Heart right ventricle (tissue), 16 donors: ENCODE results near the gene RNF44. TPM values are rescaled to one million over a fixed set of nuclear protein-coding genes. Genes with fewer than 3 reads are reported as not detected.

Experiments
- ATAC-seq, 8 donors: fragments of 200-7000 bp; cut with Tn5 transposase; one replicate each; pipeline ENCODE4 v1.9.1; 2020; ENCODE audit warnings: mild to moderate bottlenecking in 8 of 8, moderate library complexity in 8 of 8, moderate number of reproducible peaks in 1 of 8
- DNase-seq, 2 donors: peaks; one replicate each; pipeline ENCODE4 v3.0.0-alpha.2; 2020
- H3K27ac ChIP-seq, 10 donors: fragments of 200-600 bp; sonication (generic) in 2 of 10; one replicate each; pipeline versions ENCODE4 v1.5.0 to v1.8.0; 2020 to 2022; ENCODE audit warnings: mild to moderate bottlenecking in 3 of 10
- H3K27me3 ChIP-seq, 7 donors: fragments of 200-600 bp; one replicate each; pipeline ENCODE4 v1.8.0; 2021 to 2022; ENCODE audit warnings: mild to moderate bottlenecking in 2 of 7
- H3K36me3 ChIP-seq, 9 donors: fragments of 200-600 bp; sonication (generic) in 1 of 9; one replicate each; pipeline versions ENCODE4 v1.5.0 to v1.8.0; 2020 to 2022; ENCODE audit warnings: mild to moderate bottlenecking in 2 of 9
- H3K4me1 ChIP-seq, 9 donors: fragments of 200-600 bp; sonication (generic) in 1 of 9; one replicate each; pipeline versions ENCODE4 v1.5.0 to v1.8.0; 2020 to 2022; ENCODE audit warnings: mild to moderate bottlenecking in 4 of 9
- H3K4me3 ChIP-seq, 10 donors: fragments of 200-600 bp; sonication (generic) in 2 of 10; one replicate each; pipeline versions ENCODE4 v1.5.0 to v1.8.0; 2020 to 2022; ENCODE audit warnings: mild to moderate bottlenecking in 7 of 10, moderate library complexity in 2 of 10
- H3K9me3 ChIP-seq, 11 donors: fragments of 200-600 bp in 10 of 11; sonication (generic) in 2 of 11; one replicate each; pipeline versions ENCODE4 v1.5.0 to v1.8.0; 2013 to 2022; ENCODE audit warnings: mild to moderate bottlenecking in 2 of 11, control low read depth in 1 of 11, moderate library complexity in 1 of 11
- WGBS, 2 donors: extraction: QIAGEN DNeasy Blood & Tissue Kit; methylation state at CpG; one replicate each; pipeline ENCODE4 v1.1.7; 2013; ENCODE audit warnings: inconsistent platforms in 1 of 2; 5-methylcytosine and 5-hydroxymethylcytosine counted together
- intact Hi-C, 10 donors: fragments of 100-400 bp; cut with DNase I; formaldehyde crosslinking; loops; one replicate each; pipeline versions ENCODE4 v1.11.1 to v1.14.2; 2022
- polyA plus RNA-seq, 2 donors: library from polyadenylated mRNA; stranded (reverse); fragments of 200-250 nt; gene quantifications; one replicate each; pipeline ENCODE4 v1.2.3, GENCODE V29; 2013
- total RNA-seq, 10 donors: library from RNA; stranded (reverse); fragmentation: NEBNext Ultra II Directional in 3 of 10; extraction: Animal tissue kit (Norgen Biotek cat#: 25700) in 3 of 10; gene quantifications; one replicate each; pipeline versions ENCODE4 v1.2.1 to v1.2.4, GENCODE V29; 2021 to 2023
- TF ChIP-seq, protein P1 (sequence below), 9 donors: fragments of 200-600 bp; sonication (generic) in 2 of 9; IDR thresholded peaks; one replicate each; pipeline versions ENCODE4 v1.5.0 to v1.8.0; 2021 to 2022; ENCODE audit warnings: antibody characterized with exemption in 9 of 9, mild to moderate bottlenecking in 5 of 9, moderate library complexity in 1 of 9
- donor health status: Arrhythmogenic right ventricular cardiomyopathy.
- donor health status: ischemic (EF 13 %, LVEDD 7.1; RV severe dilation, severe dysfunction).
- donor health status: healthy with polysubstance abuse.
- donor health status: DM: no; HTN: yes; CAD: no.
- donor health status: DM: no; HTN: no; CAD: no.
- donor health status: ischemic (EF 25% LVEDD 6.9; RV normal size, moderate dysfunction).
- donor health status: ischemic (EF 25% LVEDD 5.7; RV mildly dilated, moderate dysfunction).
- donor health status: healthy.
- donor health status: DM: yes; HTN: yes; CAD: no.
- donor health status: Ischemic cardiomyopathy.
- donor health status: ischemic (EF 35%, LVEDD 5.7; RV mildly dilated, moderate dysfunction).
- donor health status: nonischemic (EF 11% LVEDD 7.7; RV severe dilation, severe dysfunction).
- donor health status: DM: yes; HTN: yes; CAD: no.
- donor health status: PGD.
- donor health status: ischemic (EF 29% LVEDD 5.4; RV normal size, mild dysfunction).
- donor health status: nonischemic (EF 23%, LVEDD 6.1; RV moderate dilation, normal function).

The RNF44 gene
- total and polyA plus RNA-seq, 12 donors: 7.9 to 31.1 (median 21.5) TPM

GRCh38 chr5:176492431-176492830 is 44.8 kb downstream of the RNF44 start:
- no peak overlapping the region for H3K4me3 ChIP-seq
- H3K27ac ChIP-seq: no peak overlapping the region
- no peaks in the 10 kb centered on the region for H3K27me3 ChIP-seq
- TF ChIP-seq, protein P1, sequence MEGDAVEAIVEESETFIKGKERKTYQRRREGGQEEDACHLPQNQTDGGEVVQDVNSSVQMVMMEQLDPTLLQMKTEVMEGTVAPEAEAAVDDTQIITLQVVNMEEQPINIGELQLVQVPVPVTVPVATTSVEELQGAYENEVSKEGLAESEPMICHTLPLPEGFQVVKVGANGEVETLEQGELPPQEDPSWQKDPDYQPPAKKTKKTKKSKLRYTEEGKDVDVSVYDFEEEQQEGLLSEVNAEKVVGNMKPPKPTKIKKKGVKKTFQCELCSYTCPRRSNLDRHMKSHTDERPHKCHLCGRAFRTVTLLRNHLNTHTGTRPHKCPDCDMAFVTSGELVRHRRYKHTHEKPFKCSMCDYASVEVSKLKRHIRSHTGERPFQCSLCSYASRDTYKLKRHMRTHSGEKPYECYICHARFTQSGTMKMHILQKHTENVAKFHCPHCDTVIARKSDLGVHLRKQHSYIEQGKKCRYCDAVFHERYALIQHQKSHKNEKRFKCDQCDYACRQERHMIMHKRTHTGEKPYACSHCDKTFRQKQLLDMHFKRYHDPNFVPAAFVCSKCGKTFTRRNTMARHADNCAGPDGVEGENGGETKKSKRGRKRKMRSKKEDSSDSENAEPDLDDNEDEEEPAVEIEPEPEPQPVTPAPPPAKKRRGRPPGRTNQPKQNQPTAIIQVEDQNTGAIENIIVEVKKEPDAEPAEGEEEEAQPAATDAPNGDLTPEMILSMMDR (IDR thresholded peaks at IDR 0.05): no peak
- H3K9me3 ChIP-seq: no peaks in the 10 kb centered on the region
- WGBS, 2 donors: 30 to 31% methylated on average over 3 of the region's 3 CpGs
- DNase-seq (no peak), ATAC-seq (no peak)
- H3K4me1 ChIP-seq: peaks cover 0 to 5% (median 0%) of the 10 kb centered on the region in 9 donors
- H3K36me3 ChIP-seq: peaks cover 0 to 100% (median 79%) of the 10 kb centered on the region in 9 donors
- intact Hi-C loops: no loop called here

GRCh38 chr5:176491901-176492300 is 45.3 kb downstream of the RNF44 start:
- Histone ChIP-seq H3K4me1 (peaks cover 0 to 5% (median 0%) of the 10 kb centered on the region in 9 donors), H3K36me3 (peaks cover 0 to 100% (median 74%) of the 10 kb centered on the region in 9 donors), H3K27ac (no peak overlapping the region), H3K27me3 (no peaks in the 10 kb centered on the region), H3K4me3 (no peak overlapping the region), H3K9me3 (no peaks in the 10 kb centered on the region)
- WGBS, 2 donors: 85 to 94% methylated on average over 8 of the region's 8 CpGs
- TF ChIP-seq, protein P1 (IDR thresholded peaks at IDR 0.05): no peak
- DNase-seq (no peak), ATAC-seq (no peak)
- intact Hi-C loops: no loop called here

- H3K36me3 ChIP-seq: peaks cover 0 to 100% (median 72%) of the 10 kb centered on the region in 9 donors
- no peaks in the 10 kb centered on the region for H3K27me3 ChIP-seq
- no peak overlapping the region for H3K4me3 ChIP-seq
- peaks cover 0 to 6% (median 0%) of the 10 kb centered on the region in 9 donors for H3K4me1 ChIP-seq
- TF ChIP-seq, protein P1 (IDR thresholded peaks at IDR 0.05): no peak
- DNase-seq (no peak), ATAC-seq (no peak)
- H3K9me3 ChIP-seq: no peaks in the 10 kb centered on the region
- WGBS, 2 donors: 84 to 85% methylated on average over 3 of the region's 3 CpGs
- intact Hi-C loops: no loop called here
- H3K27ac ChIP-seq: no peak overlapping the region
Measured at GRCh38 chr5:176491101-176491502, 46.1 kb downstream of the RNF44 start.

DNA sequence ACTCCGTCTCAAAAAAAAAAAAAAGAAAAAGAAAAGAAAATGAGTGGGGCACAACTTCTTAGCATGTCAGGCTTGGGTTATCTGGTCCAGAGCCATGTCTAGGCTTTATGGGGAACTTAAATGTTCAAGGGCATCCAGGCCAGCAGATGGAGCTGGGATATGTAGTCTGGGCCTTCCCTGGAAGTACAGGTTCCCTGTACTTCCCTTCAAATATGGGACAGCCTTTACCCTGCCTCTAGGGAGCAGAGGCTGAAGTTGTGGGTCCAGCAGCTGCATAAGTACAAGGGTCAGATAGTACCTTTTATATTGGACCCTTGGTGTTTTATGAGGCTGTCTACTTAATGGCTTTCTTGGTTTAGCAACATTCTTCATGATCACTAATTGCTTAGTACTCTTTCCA is 46.9 kb downstream of the RNF44 start:
- WGBS, 2 donors: 92 to 100% methylated on average over 1 of the region's 1 CpG
- H3K9me3 ChIP-seq: no peaks in the 10 kb centered on the region
- intact Hi-C loops: no loop called here
- TF ChIP-seq, protein P1 (IDR thresholded peaks at IDR 0.05): no peak
- ATAC-seq (no peak), DNase-seq (no peak)
- no peaks in the 10 kb centered on the region for H3K27me3 ChIP-seq
- H3K36me3 ChIP-seq: peaks cover 0 to 100% (median 68%) of the 10 kb centered on the region in 9 donors
- no peak overlapping the region for H3K4me3 ChIP-seq
- H3K27ac ChIP-seq: no peak overlapping the region
- H3K4me1 ChIP-seq: peaks cover 0 to 6% (median under 1%) of the 10 kb centered on the region in 9 donors
